DMS 273 (cell line): ENCODE measurements around the gene LPAR3.
"Not testable (repeated sequence)": the region's sequence is repeated elsewhere in the genome, so short reads cannot be mapped to it uniquely, and the experiment has no call there.

Experiments used
- DNase-seq: peaks from one replicate; lab custom pipeline; 2025; ENCODE audit not compliant: unreplicated experiment; lab: John Stamatoyannopoulos, UW

LPAR3 gene

GRCh38 chr1:84892705-84893618 lies at the start of gene LPAR3:
TSS of gene LPAR3 (minus strand) at chr1:84893206. CDS start at chr1:84866120, 27,086 bp downstream.
- peak; percentile 93 for DNase-seq

GRCh38 chr1:84941843-84942242 lies 48.8 kb upstream of the LPAR3 start:
- no peak for DNase-seq

GRCh38 chr1:84940481-84940880 lies 47.5 kb upstream of the LPAR3 start:
- DNase-seq: no peak

GRCh38 chr1:84939761-84940160 lies 46.8 kb upstream of the LPAR3 start:
- DNase-seq: no peak

GRCh38 chr1:84939151-84939550 lies 46.1 kb upstream of the LPAR3 start:
- no peak for DNase-seq

- peak; percentile 84 for DNase-seq
These were observed 43.3 kb upstream of the LPAR3 start for GRCh38 chr1:84936116-84936810.

- no peak for DNase-seq
These were observed 40.1 kb upstream of the LPAR3 start for GRCh38 chr1:84933011-84933611.

GRCh38 chr1:84930831-84931230 lies 37.8 kb upstream of the LPAR3 start:
- DNase-seq: no peak

GRCh38 chr1:84930329-84930728 lies 37.3 kb upstream of the LPAR3 start:
- no peak for DNase-seq

GRCh38 chr1:84929581-84929980 lies 36.6 kb upstream of the LPAR3 start:
- no peak for DNase-seq

GRCh38 chr1:84928979-84929378 lies 36.0 kb upstream of the LPAR3 start:
- DNase-seq: no peak

- DNase-seq: no peak
These were observed 30.3 kb upstream of the LPAR3 start for GRCh38 chr1:84923317-84923716.

GRCh38 chr1:84920159-84920558 lies 27.2 kb upstream of the LPAR3 start:
- DNase-seq: no peak

GRCh38 chr1:84919461-84919970 lies 26.5 kb upstream of the LPAR3 start:
- peak; percentile 20 for DNase-seq

- DNase-seq: no peak
These were observed 25.8 kb upstream of the LPAR3 start for GRCh38 chr1:84918726-84919336.

- no peak for DNase-seq
These were observed 23.9 kb upstream of the LPAR3 start for GRCh38 chr1:84916897-84917296.

- peak; percentile 57 for DNase-seq
These were observed 20.5 kb upstream of the LPAR3 start for GRCh38 chr1:84913555-84913892.

GRCh38 chr1:84912726-84913554 lies 19.9 kb upstream of the LPAR3 start:
- DNase-seq: peak; percentile 25

- not testable (repeated sequence) for DNase-seq
These were observed 15.9 kb upstream of the LPAR3 start for GRCh38 chr1:84908746-84909464.
